NOMO-1 treated with DMSO at 0.1 percent for 48 hours (cell line): ENCODE measurements around the gene PAOX.
"Not testable (repeated sequence)": the region's sequence is repeated elsewhere in the genome, so short reads cannot be mapped to it uniquely, and the experiment has no call there.

Experiments
- DNase-seq: peaks from one replicate; lab custom pipeline; 2025; ENCODE audit not compliant: unreplicated experiment; lab: John Stamatoyannopoulos, UW

The PAOX gene

DNA sequence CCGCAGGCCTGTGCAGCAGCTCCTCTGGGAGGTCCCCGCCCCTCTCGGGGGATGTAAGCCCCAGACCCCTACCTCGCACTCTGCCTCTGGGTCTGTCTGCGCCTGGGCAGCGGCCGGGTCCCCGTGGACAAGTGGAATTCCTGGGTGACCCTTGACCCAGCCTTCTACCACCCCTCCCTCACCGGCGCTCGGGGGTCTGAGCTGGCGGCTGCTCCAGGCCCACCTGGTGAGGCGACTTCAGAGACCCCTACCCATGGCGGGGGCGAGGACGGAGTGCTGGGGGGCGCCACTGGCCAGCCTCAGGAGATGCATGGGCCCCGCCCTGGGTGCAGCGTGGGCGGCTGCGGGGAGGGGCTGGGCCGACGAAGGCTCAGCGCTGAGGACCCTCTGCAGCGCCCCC is 53.7 kb downstream of the PAOX start:
- DNase-seq = not testable (repeated sequence)

DNA sequence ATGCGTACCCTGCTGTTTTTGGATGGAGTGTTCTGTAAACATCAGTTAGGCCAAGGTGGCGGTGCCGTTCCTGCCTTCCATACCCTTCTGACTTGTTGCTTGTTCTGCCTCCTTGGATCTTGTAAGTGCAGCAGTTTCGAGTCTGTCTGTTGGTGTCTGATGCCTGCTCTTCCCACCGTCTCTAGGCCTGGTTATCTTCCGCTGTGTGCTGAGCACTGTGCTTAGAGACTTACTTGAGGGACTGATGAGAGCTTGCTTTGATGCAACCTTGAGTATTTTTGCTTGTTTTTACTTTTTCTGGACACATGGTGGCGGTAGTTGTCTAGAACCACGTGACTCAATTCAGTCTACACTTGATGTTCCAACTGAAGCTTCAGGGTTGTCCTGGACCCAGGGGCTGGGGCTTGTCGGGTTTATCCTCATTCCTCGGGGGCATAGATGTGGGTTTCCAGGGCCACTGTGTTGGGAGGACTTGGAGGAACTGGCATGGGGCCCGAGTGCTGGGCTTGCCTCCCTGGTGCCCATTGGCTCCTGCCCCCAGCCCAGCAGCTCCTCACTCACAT is 59.7 kb downstream of the PAOX start:
- peak; percentile 52 for DNase-seq

DNA sequence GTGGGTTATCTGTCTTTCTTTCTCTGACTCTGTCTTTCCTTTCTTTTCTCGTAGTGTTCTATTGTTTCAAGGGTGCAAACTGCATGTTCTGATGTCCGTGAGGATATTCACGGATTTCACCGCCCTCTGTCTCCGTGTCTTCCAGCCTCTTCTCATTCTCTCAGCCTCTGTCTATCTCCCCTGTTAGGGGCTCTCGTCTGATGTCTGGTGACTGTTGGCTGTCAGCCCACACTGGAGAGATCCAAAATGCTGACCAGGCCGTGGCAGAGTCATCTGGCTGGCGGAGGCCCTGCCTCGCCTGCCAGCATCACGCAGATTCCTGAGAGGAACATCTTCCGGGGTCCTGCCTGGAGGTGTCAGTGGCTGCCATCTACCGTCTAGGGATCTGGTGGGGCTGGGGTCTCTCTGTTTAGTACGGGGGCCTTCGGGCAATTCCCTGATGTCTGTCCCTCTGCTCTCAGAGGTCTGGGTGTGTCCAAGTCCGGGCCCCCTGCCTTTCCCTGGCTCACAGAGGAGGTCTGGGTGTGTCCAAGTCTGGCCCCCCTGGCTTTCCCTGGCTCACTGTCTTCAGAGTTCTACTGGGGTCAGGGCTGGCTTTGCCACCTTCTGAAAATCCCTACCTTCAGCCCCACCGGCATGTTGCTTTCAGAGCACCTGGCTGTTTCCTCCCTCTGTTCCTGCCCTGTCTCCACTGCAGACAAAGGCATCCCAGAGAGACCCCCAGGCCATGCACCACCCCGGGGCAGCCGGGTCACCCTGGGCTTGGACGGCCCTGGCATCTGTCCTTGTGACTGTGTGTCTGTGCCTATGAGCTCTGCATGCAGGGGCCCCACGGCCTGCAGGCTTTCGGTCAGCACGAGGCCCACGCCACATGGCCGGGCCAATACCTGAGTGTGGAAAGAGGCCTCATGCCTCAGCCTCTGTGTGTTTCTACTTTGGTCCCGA is 60.7 kb downstream of the PAOX start:
- no peak for DNase-seq

DNA sequence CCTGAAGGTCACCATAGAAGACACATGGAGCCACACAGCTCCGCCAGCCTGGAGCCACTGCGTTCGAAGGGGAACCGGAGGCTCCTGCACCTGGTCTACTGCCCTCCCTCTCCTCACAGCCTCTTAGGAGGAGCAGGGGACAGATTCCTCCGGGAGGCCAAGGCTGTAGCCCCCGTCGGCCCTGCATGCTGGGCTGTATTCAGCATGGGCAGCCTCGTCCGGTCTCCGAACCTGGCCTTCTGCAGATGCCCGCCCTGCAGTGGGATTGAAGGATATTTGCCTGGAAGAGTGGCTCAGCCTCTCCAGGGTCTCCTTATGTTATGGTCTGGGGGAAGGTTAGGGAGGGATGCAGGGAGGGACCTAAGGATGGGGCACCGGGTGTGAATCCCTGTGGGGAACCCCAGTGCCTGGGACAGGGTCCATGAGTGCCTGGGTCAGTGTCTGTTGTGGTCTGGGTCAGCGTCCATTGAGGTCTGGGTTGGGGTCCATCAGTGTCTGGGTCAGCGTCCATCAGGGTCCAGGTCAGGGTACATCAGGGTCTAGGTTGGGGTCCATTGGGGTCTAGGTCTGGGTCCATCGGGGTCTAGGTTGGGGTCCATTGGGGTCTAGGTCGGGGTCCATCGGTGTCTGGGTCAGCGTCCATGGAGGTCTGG is 61.7 kb downstream of the PAOX start:
- DNase-seq = no peak
